Endothelial cell of umbilical vein (primary cell): ENCODE measurements around the gene LONP1. TPM values are rescaled to one million over a fixed set of nuclear protein-coding genes. Genes with fewer than 3 reads are reported as not detected.

ENCODE experiments used
- BruUV-seq: library from RNA; stranded (reverse); fragments of 400-500 nt; replicated peaks from 2 replicates; lab custom pipeline; 2021; lab: Mats Ljungman, UMichigan
- CTCF ChIA-PET: fragments of 300-600, 350-600 bp; sonication (Branson Sonifier 250); formaldehyde crosslinking; loops from one replicate; lab custom pipeline; 2021; ENCODE audit warnings: antibody characterized with exemption, inconsistent platforms; lab: Charles Lee
- POLR2A ChIA-PET: fragments of 300-600, 350-600 bp; sonication (Branson Sonifier 250); formaldehyde crosslinking; loops from one replicate; lab custom pipeline; 2021; ENCODE audit warnings: antibody characterized with exemption, inconsistent platforms; lab: Charles Lee
- DNase-seq: peaks from one replicate; pipeline ENCODE4 v3.0.0-alpha.2; 2011; ENCODE audit warnings: low read depth, low spot score
- FAIRE-seq: peaks from 2 replicates; lab custom pipeline; 2011; peaks lifted over from hg19 to GRCh38; lab: Jason Lieb, UNC
- H2AFZ ChIP-seq: 2 replicates; pipeline ENCODE4 v1.6.0; 2012; ENCODE audit warnings: low read depth, low read length, control low read depth, inconsistent platforms
- H3K27ac ChIP-seq: 2 replicates; pipeline ENCODE4 v1.5.1; 2011; ENCODE audit warnings: low read depth, mild to moderate bottlenecking, control low read depth, low read length, moderate library complexity; ENCODE audit not compliant: insufficient read depth
- H3K27me3 ChIP-seq, 2 experiments: 2 replicates each; pipeline versions ENCODE4 v1.6.0 to v1.6.1; 2011; ENCODE audit warnings: low read length in 2 of 2, mixed read lengths in 1 of 2; ENCODE audit not compliant: control insufficient read depth in 2 of 2, insufficient read depth in 2 of 2
- H3K36me3 ChIP-seq, 2 experiments: 2 replicates in 1 of 2; 3 replicates in 1 of 2; pipeline ENCODE4 v1.5.1; 2011; ENCODE audit warnings: low read length in 2 of 2, mild to moderate bottlenecking in 1 of 2, moderate library complexity in 1 of 2; ENCODE audit not compliant: control insufficient read depth in 2 of 2, insufficient read depth in 2 of 2; ENCODE audit errors: extremely low read depth in 1 of 2
- H3K4me1 ChIP-seq: 3 replicates; pipeline ENCODE4 v1.5.1; 2011; ENCODE audit warnings: mild to moderate bottlenecking, low read length; ENCODE audit not compliant: control insufficient read depth, insufficient read depth; ENCODE audit errors: extremely low read depth
- H3K4me2 ChIP-seq: 2 replicates; pipeline ENCODE4 v1.6.1; 2011; ENCODE audit warnings: low read length, control low read depth, mixed read lengths; ENCODE audit not compliant: insufficient read depth
- H3K4me3 ChIP-seq, 3 experiments: fragments of 200-600 bp in 1 of 3; sonication (generic), shearing (Covaris generic) in 1 of 3; replicated peaks in 1 of 3; 2 replicates each; pipeline ENCODE4 v1.5.1; 2011 to 2016; ENCODE audit warnings: control low read depth in 3 of 3, low read length in 3 of 3, mild to moderate bottlenecking in 2 of 3, inconsistent platforms in 1 of 3, low read depth in 1 of 3, moderate library complexity in 1 of 3; ENCODE audit not compliant: insufficient read depth in 1 of 3
- H3K79me2 ChIP-seq: 2 replicates; pipeline ENCODE4 v1.6.0; 2012; ENCODE audit warnings: low read length, inconsistent platforms; ENCODE audit not compliant: control insufficient read depth, insufficient read depth
- H3K9ac ChIP-seq: replicated peaks from 2 replicates; pipeline ENCODE3; 2011; ENCODE audit warnings: low read length, control low read depth; ENCODE audit not compliant: insufficient read depth; ENCODE audit errors: extremely low read depth
- H3K9me1 ChIP-seq: replicated peaks from 3 replicates; pipeline ENCODE4 v1.6.0; 2011; ENCODE audit warnings: mild to moderate bottlenecking, low read length; ENCODE audit not compliant: control insufficient read depth, insufficient read depth; ENCODE audit errors: extremely low read depth
- H3K9me3 ChIP-seq: replicated peaks from 2 replicates; pipeline ENCODE4 v1.5.1; 2012; ENCODE audit warnings: low read length, inconsistent platforms; ENCODE audit not compliant: control insufficient read depth, insufficient read depth
- H4K20me1 ChIP-seq: replicated peaks from 2 replicates; pipeline ENCODE3; 2011; ENCODE audit warnings: mild to moderate bottlenecking, low read length; ENCODE audit not compliant: control insufficient read depth, insufficient read depth; ENCODE audit errors: extremely low read depth
- CTCF ChIP-seq, 2 donors: IDR thresholded peaks; 1 replicate in 1 of 2; 2 replicates in 1 of 2; pipeline ENCODE4 v1.5.1; 2011; ENCODE audit warnings: low read length in 2 of 2, mild to moderate bottlenecking in 2 of 2, moderate library complexity in 2 of 2, control low read depth in 1 of 2, inconsistent platforms in 1 of 2, low read depth in 1 of 2; ENCODE audit not compliant: insufficient read depth in 1 of 2; ENCODE audit errors: extremely low read depth in 1 of 2
- EZH2 ChIP-seq: IDR thresholded peaks from 2 replicates; pipeline ENCODE4 v1.6.1; 2012; ENCODE audit warnings: borderline replicate concordance, low read depth, mild to moderate bottlenecking, moderate library complexity, low read length, inconsistent platforms; ENCODE audit not compliant: severe bottlenecking
- FOS ChIP-seq: IDR thresholded peaks from 2 replicates; pipeline ENCODE4 v1.6.1; 2011; ENCODE audit warnings: mild to moderate bottlenecking, low read length, moderate library complexity, borderline replicate concordance; ENCODE audit not compliant: insufficient read depth
- GATA2 ChIP-seq: IDR thresholded peaks from 2 replicates; pipeline ENCODE4 v1.7.0; 2011; ENCODE audit warnings: low read depth, mild to moderate bottlenecking, moderate library complexity, mixed read lengths, low read length; ENCODE audit not compliant: insufficient read length, insufficient read depth
- JUN ChIP-seq: IDR thresholded peaks from 2 replicates; pipeline ENCODE4 v1.6.1; 2011; ENCODE audit warnings: borderline replicate concordance, low read depth; ENCODE audit not compliant: insufficient read length, insufficient read depth
- MAX ChIP-seq: IDR thresholded peaks from 2 replicates; pipeline ENCODE4 v1.6.1; 2011; ENCODE audit not compliant: insufficient read depth, insufficient read length
- MYC ChIP-seq: IDR thresholded peaks from one replicate; pipeline ENCODE4 v1.6.1; 2011; ENCODE audit warnings: mild to moderate bottlenecking, low read depth, low read length
- POLR2A ChIP-seq: IDR thresholded peaks from 2 replicates; pipeline ENCODE4 v1.6.1; 2012; ENCODE audit warnings: low read depth, mild to moderate bottlenecking, control low read depth, low read length
- POLR2AphosphoS5 ChIP-seq: IDR thresholded peaks from 2 replicates; pipeline ENCODE4 v1.6.1; 2012; ENCODE audit warnings: low read depth, mild to moderate bottlenecking, control low read depth, low read length, moderate library complexity; ENCODE audit not compliant: insufficient read depth
- dilution Hi-C: fragments of 300-500 bp; cut with MboI; formaldehyde crosslinking; loops from one replicate; pipeline ENCODE4 v1.15.0; 2019; ENCODE audit warnings: low sequenced_read_pairs; ENCODE audit not compliant: extremely low pct_ligation_motif_present
- intact Hi-C: fragments of 100-400 bp; cut with micrococcal nuclease; formaldehyde crosslinking; loops from one replicate; pipeline ENCODE4 v1.10.0; 2022
- polyA plus RNA-seq, 4 experiments: library from polyadenylated mRNA; depleted of rRNA in 3 of 4; stranded (reverse) in 3 of 4; unstranded in 1 of 4; fragments of >200 nt; gene quantifications; 2 replicates each; pipeline versions ENCODE4 v1.2.1 to v1.2.3, GENCODE V29; 2011 to 2012; ENCODE audit warnings: missing spikeins in 1 of 4
- total RNA-seq: library from RNA; stranded (reverse); gene quantifications from 2 replicates; pipeline ENCODE4 v1.2.3, GENCODE V29; 2021

The LONP1 gene
- total and polyA plus RNA-seq, 2 donors (not counting 3 experiments of a cell fraction or from before 2014, with no cell fraction given) = 70.0 to 95.7 TPM

DNA sequence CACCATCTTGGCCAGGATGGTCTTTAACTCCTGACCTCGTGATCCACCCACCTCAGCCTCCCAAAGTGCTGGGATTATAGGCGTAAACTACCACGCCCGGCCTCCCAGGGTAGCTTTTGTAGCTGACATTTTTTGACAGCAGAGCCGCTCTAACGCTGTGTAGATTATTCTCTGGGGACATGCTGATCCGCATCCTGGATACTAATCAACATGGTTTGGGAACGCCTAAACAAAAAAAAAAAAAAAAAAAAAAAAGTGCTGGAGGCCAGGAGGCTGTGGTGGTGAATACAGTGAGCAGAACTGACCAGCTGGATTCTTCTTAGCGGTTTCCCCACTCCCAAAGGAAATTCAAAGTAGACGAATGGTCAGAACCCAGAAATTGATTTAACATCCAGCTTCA, 5.1 kb downstream of the LONP1 start:
- BruUV-seq = no TSS peak
- dilution Hi-C loops = no loop called here

More for the DNA sequence above, 5.1 kb downstream of the LONP1 start:
- H3K27me3 ChIP-seq = no peaks in the 10 kb centered on the region
- H3K79me2 ChIP-seq = peaks cover 48% of the 10 kb centered on the region
- intact Hi-C loops = no loop called here
- H3K36me3 ChIP-seq = peaks cover 3 to 26% of the 10 kb centered on the region in 2 experiments
- no peak overlapping the region for H3K9ac ChIP-seq
- ChIA-PET CTCF (interaction anchor here (1.6 kb wide), 1 partner anchor 25 kb away, joined by 8 read pairs; the partner anchor contains the start of gene RPL36), POLR2A (no interaction called here)
- FAIRE-seq (no peak), DNase-seq (no peak)
- no peaks in the 10 kb centered on the region for H4K20me1 ChIP-seq
- H3K4me3 ChIP-seq = no peak overlapping the region
- no peak overlapping the region for H2AFZ ChIP-seq
- no peaks in the 10 kb centered on the region for H3K9me3 ChIP-seq
- H3K4me1 ChIP-seq = peaks cover 12% of the 10 kb centered on the region
- H3K27ac ChIP-seq = no peak overlapping the region
- H3K4me2 ChIP-seq = no peak overlapping the region
- H3K9me1 ChIP-seq = no peaks in the 10 kb centered on the region
- no peak for TF ChIP-seq CTCF (IDR thresholded peaks at IDR 0.05; ENCODE audit: extremely low read depth in 1 of 2, insufficient read depth in 1 of 2, low read depth in 1 of 2, low read length in 2 of 2)
- no peak for TF ChIP-seq POLR2A
- TF ChIP-seq JUN = no peak
- no peak for TF ChIP-seq POLR2AphosphoS5
- no peak for TF ChIP-seq GATA2
- no peak for TF ChIP-seq EZH2
- no peak for TF ChIP-seq FOS
- TF ChIP-seq MYC = no peak
- no peak for TF ChIP-seq MAX
